Measurements from ENCODE around the gene AMACR. TPM values are rescaled to one million over a fixed set of nuclear protein-coding genes. Genes with fewer than 3 reads are reported as not detected.

Gene AMACR
- total RNA-seq, 1 donor from 2014 or later, result 1.3 TPM

GRCh38 chr5:34045996-34046395, 38.1 kb upstream of the AMACR start:
- DNase-seq (ENCODE audit: low spot score in 2 of 2), result no peak
- Histone ChIP-seq H3K27ac (peak overlapping the region; percentile 44 to 68), H3K9me3 (no peaks in the 10 kb centered on the region), H3K4me3 (no peak overlapping the region), H3K36me3 (no peaks in the 10 kb centered on the region), H3K27me3 (no peaks in the 10 kb centered on the region), H3K4me1 (peaks cover 7 to 24% of the 10 kb centered on the region in 2 donors)
- intact Hi-C loops (cut with DNase I), result loop anchor here (2.0 kb wide), 1 partner anchor 37 kb away; the partner anchor contains the start of gene AMACR
- TF ChIP-seq CTCF (IDR thresholded peaks at IDR 0.05), result no peak

- intact Hi-C loops (cut with DNase I), result loop anchor here (2.0 kb wide), 1 partner anchor 36 kb away; the partner anchor contains the start of gene AMACR
- peak overlapping the region; percentile 68 to 79 for H3K27ac ChIP-seq
- no peaks in the 10 kb centered on the region for H3K9me3 ChIP-seq
- H3K36me3 ChIP-seq, result no peaks in the 10 kb centered on the region
- peaks cover 7 to 24% of the 10 kb centered on the region in 2 donors for H3K4me1 ChIP-seq
- DNase-seq (ENCODE audit: low spot score in 2 of 2), result no peak
- H3K4me3 ChIP-seq, result no peak overlapping the region
- H3K27me3 ChIP-seq, result no peaks in the 10 kb centered on the region
- no peak for TF ChIP-seq CTCF (IDR thresholded peaks at IDR 0.05)
Observed at GRCh38 chr5:34045023-34045422, 37.2 kb upstream of the AMACR start.

GRCh38 chr5:34043099-34043876, 35.4 kb upstream of the AMACR start, which contains the start of gene C1QTNF3:
C1QTNF3 (minus strand) TSS chr5:34043213; CDS start chr5:34043125, 88 bp downstream.
- H3K9me3 ChIP-seq, result no peaks in the 10 kb centered on the region
- peak within 1 kb of the TSS; percentile 55 to 68 for H3K27ac ChIP-seq
- H3K27me3 ChIP-seq, result no peaks in the 10 kb centered on the region
- peaks cover 7 to 24% of the 10 kb centered on the region in 2 donors for H3K4me1 ChIP-seq
- DNase-seq (ENCODE audit: low spot score in 2 of 2), result no peak
- no peaks in the 10 kb centered on the region for H3K36me3 ChIP-seq
- TF ChIP-seq CTCF (IDR thresholded peaks at IDR 0.05), result no peak
- H3K4me3 ChIP-seq, result peak within 1 kb of the TSS in 1 of 2 donors; percentile 39
- intact Hi-C loops (cut with DNase I), result no loop called here

- intact Hi-C loops (cut with DNase I), result no loop called here
Observed at GRCh38 chr5:34042321-34042720, 34.5 kb upstream of the AMACR start.

GRCh38 chr5:34041247-34041972, 33.6 kb upstream of the AMACR start:
- intact Hi-C loops (cut with DNase I), result no loop called here
- Histone ChIP-seq H3K9me3 (no peaks in the 10 kb centered on the region), H3K4me3 (no peak overlapping the region), H3K27me3 (no peaks in the 10 kb centered on the region), H3K27ac (no peak overlapping the region), H3K36me3 (no peaks in the 10 kb centered on the region), H3K4me1 (peaks cover 7 to 31% of the 10 kb centered on the region in 2 donors)
- TF ChIP-seq CTCF (IDR thresholded peaks at IDR 0.05), result no peak
- DNase-seq (ENCODE audit: low spot score in 2 of 2), result no peak

More at GRCh38 chr5:34042321-34042720, 34.5 kb upstream of the AMACR start:
- Histone ChIP-seq H3K36me3 (no peaks in the 10 kb centered on the region), H3K4me3 (peak overlapping the region in 1 of 2 donors; percentile 39), H3K9me3 (no peaks in the 10 kb centered on the region), H3K27me3 (no peaks in the 10 kb centered on the region), H3K27ac (no peak overlapping the region), H3K4me1 (peaks cover 7 to 28% of the 10 kb centered on the region in 2 donors)
- DNase-seq (ENCODE audit: low spot score in 2 of 2), result no peak
- no peak for TF ChIP-seq CTCF (IDR thresholded peaks at IDR 0.05)
